Gastroesophageal sphincter (tissue), 4 donors: ENCODE measurements around the gene CACNG7. TPM values are rescaled to one million over a fixed set of nuclear protein-coding genes. Genes with fewer than 3 reads are reported as not detected.

Source experiments
- ATAC-seq: fragments of 150-250 bp; one replicate; pipeline ENCODE4 v1.9.1; 2016; ENCODE audit warnings: mild to moderate bottlenecking, moderate library complexity
- H3K27ac ChIP-seq, 4 donors: fragments of 200-600 bp; sonication (generic) in 3 of 4; 1 replicate in 3 of 4; 2 replicates in 1 of 4; pipeline ENCODE4 v1.5.1; 2016 to 2019
- H3K27me3 ChIP-seq: fragments of 200-600 bp; sonication (generic); one replicate; pipeline ENCODE4 v1.5.1; 2019
- H3K36me3 ChIP-seq, 2 donors: fragments of 200-600 bp; sonication (generic); one replicate each; pipeline ENCODE4 v1.5.1; 2019; ENCODE audit warnings: control low read depth in 1 of 2
- H3K4me1 ChIP-seq, 3 donors: fragments of 200-600 bp; sonication (generic); 1 replicate in 2 of 3; 2 replicates in 1 of 3; pipeline ENCODE4 v1.5.1; 2016 to 2019; ENCODE audit warnings: control low read depth in 2 of 3
- H3K4me3 ChIP-seq, 2 donors: fragments of 200-600 bp; sonication (generic); one replicate each; pipeline ENCODE4 v1.5.1; 2019; ENCODE audit warnings: mild to moderate bottlenecking in 1 of 2, moderate library complexity in 1 of 2
- H3K9me3 ChIP-seq, 3 donors: fragments of 200-600 bp; sonication (generic); one replicate each; pipeline ENCODE4 v1.5.1; 2017 to 2019; ENCODE audit warnings: control low read depth in 2 of 3
- CTCF ChIP-seq, 4 experiments: fragments of 200-600 bp in 2 of 4; fragments of 450-650 bp in 2 of 4; sonication (generic) in 1 of 4; IDR thresholded peaks; one replicate each; pipeline ENCODE4 v1.5.1; 2017 to 2019; ENCODE audit warnings: antibody characterized with exemption in 4 of 4, mild to moderate bottlenecking in 2 of 4, moderate library complexity in 2 of 4
- EP300 ChIP-seq: sonication (generic); formaldehyde crosslinking; IDR thresholded peaks from one replicate; pipeline ENCODE4 v1.6.1; 2017; ENCODE audit warnings: antibody characterized with exemption, mild to moderate bottlenecking
- POLR2A ChIP-seq, 2 donors: fragments of 450-650 bp; IDR thresholded peaks; one replicate each; pipeline ENCODE4 v1.6.1; 2017; ENCODE audit warnings: antibody characterized with exemption in 2 of 2, mild to moderate bottlenecking in 2 of 2, moderate library complexity in 1 of 2
- POLR2AphosphoS5 ChIP-seq: sonication (generic); formaldehyde crosslinking; IDR thresholded peaks from one replicate; pipeline ENCODE4 v1.6.1; 2017; ENCODE audit warnings: antibody characterized with exemption
- WGBS, 2 donors: methylation state at CpG; one replicate each; pipeline ENCODE4 v1.1.5; 2018; ENCODE audit warnings: low coverage in 1 of 2; 5-methylcytosine and 5-hydroxymethylcytosine counted together
- total RNA-seq, 4 donors: library from RNA; depleted of rRNA; stranded (reverse); fragments of >200 nt; gene quantifications; one replicate each; pipeline ENCODE4 v1.1.0, GENCODE V29; 2016

The CACNG7 gene
- total RNA-seq, 4 donors from 2014 or later, result not detected

DNA sequence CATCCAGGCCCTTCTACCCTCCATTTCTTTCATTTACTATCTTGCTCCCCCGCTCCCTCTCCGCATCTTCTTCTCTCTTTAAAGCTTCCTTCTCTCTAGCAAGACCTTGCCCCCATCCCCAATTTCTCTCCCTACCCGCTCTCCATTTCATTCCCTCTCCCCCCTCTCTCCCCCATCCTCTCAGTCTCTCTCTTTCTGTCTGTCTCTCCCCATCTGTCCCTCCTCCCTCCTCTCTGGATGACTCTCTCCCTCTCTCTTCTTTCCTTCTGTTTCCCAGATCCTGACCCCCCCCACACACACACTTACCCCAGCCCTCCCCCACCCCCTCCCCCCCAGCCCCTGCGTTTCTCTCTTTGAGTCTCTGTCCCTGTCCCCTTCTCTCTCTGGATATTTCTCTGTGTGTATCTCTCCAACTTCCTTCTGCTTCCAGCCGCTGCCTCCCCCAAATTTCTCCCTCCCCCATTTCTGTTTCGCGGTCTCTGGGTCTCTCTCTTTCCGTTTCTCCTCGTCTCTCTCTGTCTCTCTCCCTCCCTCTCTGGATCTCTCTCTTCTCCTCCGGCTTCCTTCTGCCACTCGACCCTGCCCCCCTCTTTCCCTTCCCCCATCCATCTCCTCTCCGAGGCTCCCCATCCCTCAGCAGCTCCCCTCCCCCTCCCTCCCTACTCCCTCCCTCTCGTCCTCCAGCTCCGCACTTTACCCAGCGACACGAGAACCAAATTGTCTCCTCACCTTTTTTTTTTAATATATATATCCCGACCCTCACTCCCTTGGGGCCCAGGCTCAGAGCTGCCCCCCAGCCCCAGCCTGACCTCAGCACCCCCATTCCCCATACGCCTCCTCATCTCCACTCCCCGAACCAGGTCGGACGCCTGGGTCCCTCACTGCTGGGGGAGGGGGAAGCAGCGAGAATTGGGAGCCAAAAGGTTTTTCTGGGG lies 50.0 kb downstream of the CACNG7 start:
- Histone ChIP-seq H3K4me1 (peaks cover 0 to 5% (median 0%) of the 10 kb centered on the region in 3 donors), H3K27me3 (peaks cover 95% of the 10 kb centered on the region), H3K4me3 (no peak overlapping the region), H3K36me3 (no peaks in the 10 kb centered on the region), H3K27ac (no peak overlapping the region), H3K9me3 (no peaks in the 10 kb centered on the region)
- ATAC-seq, result no peak
- TF ChIP-seq POLR2A (IDR thresholded peaks at IDR 0.05), result no peak
- no peak for TF ChIP-seq CTCF (IDR thresholded peaks at IDR 0.05)
- TF ChIP-seq POLR2AphosphoS5, result no peak
- TF ChIP-seq EP300, result no peak
- WGBS, 2 donors, result 2 to 3% methylated on average over 7 to 17 of the region's 22 CpGs

DNA sequence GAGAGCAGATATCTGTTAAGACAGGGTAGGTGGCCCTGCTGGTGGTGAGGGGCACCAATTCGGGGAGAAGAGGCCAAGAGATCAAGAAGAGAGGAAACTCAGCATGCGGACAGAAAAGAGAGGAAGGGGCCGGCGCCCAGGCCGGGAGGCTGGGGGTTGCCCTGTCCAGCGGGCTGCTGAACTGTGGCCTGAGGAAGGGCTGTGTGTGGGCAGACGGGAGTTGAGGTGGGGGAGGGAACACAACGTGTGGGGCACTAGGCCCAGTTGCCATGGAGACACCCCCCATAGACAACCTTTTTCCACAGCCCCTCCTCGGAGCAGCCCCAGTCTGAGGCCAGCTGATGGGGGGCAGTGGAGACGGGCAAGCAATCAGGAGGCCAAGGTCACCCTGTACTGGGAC lies 51.1 kb downstream of the CACNG7 start:
- Histone ChIP-seq H3K27ac (no peak overlapping the region), H3K4me3 (no peak overlapping the region), H3K36me3 (no peaks in the 10 kb centered on the region), H3K27me3 (peaks cover 95% of the 10 kb centered on the region), H3K9me3 (no peaks in the 10 kb centered on the region), H3K4me1 (peaks cover 0 to 5% (median 0%) of the 10 kb centered on the region in 3 donors)
- TF ChIP-seq CTCF (IDR thresholded peaks at IDR 0.05) (no peak), POLR2AphosphoS5 (no peak), EP300 (no peak), POLR2A (IDR thresholded peaks at IDR 0.05) (no peak)
- 0% methylated on average over 2 to 5 of the region's 10 CpGs for WGBS, 2 donors
- no peak for ATAC-seq

DNA sequence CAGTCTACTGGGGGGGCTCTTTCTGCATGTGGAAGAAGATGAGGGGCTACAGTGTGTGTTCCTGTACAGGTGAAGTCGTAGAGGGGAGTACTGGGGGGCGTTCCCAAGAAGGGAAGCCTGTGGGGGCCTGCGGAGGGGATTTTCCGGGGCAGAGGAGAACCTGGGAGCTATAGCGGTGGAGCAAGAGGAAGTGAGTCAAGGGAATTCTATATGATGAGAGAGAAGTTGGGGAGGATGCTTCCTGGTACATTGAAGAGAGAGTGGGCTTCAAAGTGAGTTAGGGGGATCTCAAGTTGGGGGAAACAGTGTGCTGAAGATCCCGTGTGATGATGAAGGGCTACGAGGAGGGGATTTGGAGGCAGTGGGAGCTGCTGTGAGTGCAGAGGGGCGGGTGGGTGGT lies 51.8 kb downstream of the CACNG7 start:
- Histone ChIP-seq H3K27ac (no peak overlapping the region), H3K4me3 (no peak overlapping the region), H3K36me3 (no peaks in the 10 kb centered on the region), H3K9me3 (no peaks in the 10 kb centered on the region), H3K27me3 (peaks cover 95% of the 10 kb centered on the region), H3K4me1 (peaks cover 0 to 5% (median 0%) of the 10 kb centered on the region in 3 donors)
- ATAC-seq, result no peak
- TF ChIP-seq CTCF (IDR thresholded peaks at IDR 0.05) (no peak), EP300 (no peak), POLR2A (IDR thresholded peaks at IDR 0.05) (no peak), POLR2AphosphoS5 (no peak)
- 0 to 3% methylated on average over 4 to 7 of the region's 8 CpGs for WGBS, 2 donors

DNA sequence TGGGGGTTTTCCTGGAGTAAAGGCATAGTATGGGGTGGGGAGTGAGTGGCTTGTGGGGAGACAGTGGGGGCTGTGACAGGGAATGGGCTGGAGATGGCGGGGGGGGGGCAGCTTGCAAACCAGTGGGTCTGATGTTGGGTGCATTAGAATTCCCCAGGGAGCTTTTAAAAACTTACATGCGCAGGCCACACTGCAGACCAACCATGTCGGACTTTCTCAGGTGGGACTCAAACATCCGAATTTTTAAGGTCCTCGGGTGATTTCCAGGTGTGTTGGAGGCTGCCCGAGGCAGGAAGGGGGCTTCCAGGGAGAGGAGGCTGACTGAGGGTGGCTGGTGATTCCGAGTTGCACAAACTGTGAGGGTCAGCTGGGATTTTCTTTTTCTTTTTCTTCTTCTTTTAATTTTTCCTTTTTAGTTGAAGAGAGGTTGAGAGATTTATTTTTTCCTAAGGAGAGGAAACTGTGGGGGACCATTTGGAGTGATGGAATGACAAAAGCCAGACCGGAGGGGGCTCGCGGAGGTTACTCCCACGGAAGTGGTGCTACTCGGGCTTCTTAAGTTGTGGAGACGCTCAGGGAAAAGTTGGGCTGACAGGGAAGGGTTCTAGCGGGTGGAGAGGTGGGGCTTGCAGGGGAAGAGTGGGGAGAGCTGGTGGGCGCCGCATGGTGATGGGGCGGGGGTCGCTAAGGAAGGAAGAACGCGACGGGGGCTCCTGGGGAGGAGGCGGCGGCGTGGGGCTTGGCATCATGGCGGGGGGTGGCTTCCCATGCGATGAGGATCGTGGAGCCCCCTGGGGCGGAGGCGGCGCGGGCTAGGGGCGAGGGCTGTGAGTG lies 52.7 kb downstream of the CACNG7 start:
- TF ChIP-seq EP300 (no peak), CTCF (IDR thresholded peaks at IDR 0.05) (no peak), POLR2A (IDR thresholded peaks at IDR 0.05) (no peak), POLR2AphosphoS5 (no peak)
- no peak overlapping the region for H3K27ac ChIP-seq
- H3K4me1 ChIP-seq, result peaks cover 0 to 5% (median 0%) of the 10 kb centered on the region in 3 donors
- WGBS, 2 donors, result 0 to 4% methylated on average over 6 to 17 of the region's 32 CpGs
- H3K27me3 ChIP-seq, result peaks cover 98% of the 10 kb centered on the region
- no peak for ATAC-seq
- H3K36me3 ChIP-seq, result no peaks in the 10 kb centered on the region
- H3K9me3 ChIP-seq, result no peaks in the 10 kb centered on the region
- no peak overlapping the region for H3K4me3 ChIP-seq
